Uterus (tissue), 2 donors: ENCODE results near the gene RALB.

Source experiments
- CTCF ChIP-seq, 4 experiments: fragments of 200-600 bp in 2 of 4; fragments of 450-650 bp in 2 of 4; sonication (generic) in 2 of 4; IDR thresholded peaks; one replicate each; pipeline ENCODE4 v1.5.1; 2016 to 2019; ENCODE audit warnings: antibody characterized with exemption in 4 of 4, mild to moderate bottlenecking in 2 of 4, moderate library complexity in 1 of 4
- POLR2A ChIP-seq, 2 donors: fragments of 450-650 bp; IDR thresholded peaks; one replicate each; pipeline ENCODE4 v1.6.1; 2016; ENCODE audit warnings: antibody characterized with exemption in 2 of 2, mild to moderate bottlenecking in 1 of 2, moderate library complexity in 1 of 2

- TF ChIP-seq CTCF (IDR thresholded peaks at IDR 0.05): no peak
- TF ChIP-seq POLR2A (IDR thresholded peaks at IDR 0.05): no peak
These were observed 13.7 kb upstream of the RALB start for GRCh38 chr2:120238728-120239487.
